ENCODE measurements around the gene ODF4.

The ODF4 gene

GRCh38 chr17:8360260-8360659, 20.6 kb downstream of the ODF4 start:
- Histone ChIP-seq H3F3A (ENCODE audit: control insufficient read depth, insufficient read depth) (no peaks in the 10 kb centered on the region), H3K9me3 (ENCODE audit: control insufficient read depth, insufficient read depth, low read length) (no peaks in the 10 kb centered on the region), H3K9me2 (replicated peaks; ENCODE audit: control insufficient read depth, low read length) (no peaks in the 10 kb centered on the region), H3K4me3 (ENCODE audit: low read length) (no peak overlapping the region), H3K27ac (ENCODE audit: low read depth, low read length) (no peak overlapping the region), H3K4me2 (ENCODE audit: low read length) (no peak overlapping the region), H3K36me3 (ENCODE audit: control insufficient read depth, low read length) (no peaks in the 10 kb centered on the region), H3K4me1 (ENCODE audit: control insufficient read depth, low read length) (no peaks in the 10 kb centered on the region), H4K20me1 (ENCODE audit: control insufficient read depth, insufficient read depth, low read depth, low read length) (no peaks in the 10 kb centered on the region), H3K27me3 (ENCODE audit: control insufficient read depth, low read length) (peaks cover 18% of the 10 kb centered on the region), H3K79me2 (ENCODE audit: control insufficient read depth, low read length) (no peaks in the 10 kb centered on the region)
- no peak for TF ChIP-seq CTCF (IDR thresholded peaks at IDR 0.05; ENCODE audit: low read depth, low read length, poor library complexity, severe bottlenecking)
- no peak for TF ChIP-seq EZH2phosphoT487 (IDR thresholded peaks at IDR 0.05; ENCODE audit: borderline replicate concordance, low read length)

- Histone ChIP-seq H3K79me2 (ENCODE audit: control insufficient read depth, low read length) (no peaks in the 10 kb centered on the region), H3K4me2 (ENCODE audit: low read length) (no peak overlapping the region), H3K4me3 (ENCODE audit: low read length) (no peak overlapping the region), H3K9me2 (replicated peaks; ENCODE audit: control insufficient read depth, low read length) (no peaks in the 10 kb centered on the region), H3K36me3 (ENCODE audit: control insufficient read depth, low read length) (no peaks in the 10 kb centered on the region), H3F3A (ENCODE audit: control insufficient read depth, insufficient read depth) (no peaks in the 10 kb centered on the region), H4K20me1 (ENCODE audit: control insufficient read depth, insufficient read depth, low read depth, low read length) (no peaks in the 10 kb centered on the region), H3K27ac (ENCODE audit: low read depth, low read length) (no peak overlapping the region), H3K4me1 (ENCODE audit: control insufficient read depth, low read length) (no peaks in the 10 kb centered on the region), H3K9me3 (ENCODE audit: control insufficient read depth, insufficient read depth, low read length) (no peaks in the 10 kb centered on the region), H3K27me3 (ENCODE audit: control insufficient read depth, low read length) (peaks cover 18% of the 10 kb centered on the region)
- TF ChIP-seq EZH2phosphoT487 (IDR thresholded peaks at IDR 0.05; ENCODE audit: borderline replicate concordance, low read length) (no peak), CTCF (IDR thresholded peaks at IDR 0.05; ENCODE audit: low read depth, low read length, poor library complexity, severe bottlenecking) (no peak)
Observed at GRCh38 chr17:8360751-8361150, 21.1 kb downstream of the ODF4 start.

- Histone ChIP-seq H3K27ac (ENCODE audit: low read depth, low read length) (no peak overlapping the region), H3K9me2 (replicated peaks; ENCODE audit: control insufficient read depth, low read length) (no peaks in the 10 kb centered on the region)
Observed at GRCh38 chr17:8362651-8363332, 23.2 kb downstream of the ODF4 start.

More at GRCh38 chr17:8362651-8363332, 23.2 kb downstream of the ODF4 start:
- TF ChIP-seq EZH2phosphoT487 (IDR thresholded peaks at IDR 0.05; ENCODE audit: borderline replicate concordance, low read length) (no peak), CTCF (IDR thresholded peaks at IDR 0.05; ENCODE audit: low read depth, low read length, poor library complexity, severe bottlenecking) (no peak)
- H3K9me3 ChIP-seq (ENCODE audit: control insufficient read depth, insufficient read depth, low read length): no peaks in the 10 kb centered on the region
- H3K4me1 ChIP-seq (ENCODE audit: control insufficient read depth, low read length): no peaks in the 10 kb centered on the region
- H3F3A ChIP-seq (ENCODE audit: control insufficient read depth, insufficient read depth): no peaks in the 10 kb centered on the region
- no peak overlapping the region for H3K4me2 ChIP-seq (ENCODE audit: low read length)
- H3K36me3 ChIP-seq (ENCODE audit: control insufficient read depth, low read length): no peaks in the 10 kb centered on the region
- H3K4me3 ChIP-seq (ENCODE audit: low read length): no peak overlapping the region
- peaks cover 18% of the 10 kb centered on the region for H3K27me3 ChIP-seq (ENCODE audit: control insufficient read depth, low read length)
- H3K79me2 ChIP-seq (ENCODE audit: control insufficient read depth, low read length): no peaks in the 10 kb centered on the region
- H4K20me1 ChIP-seq (ENCODE audit: control insufficient read depth, insufficient read depth, low read depth, low read length): no peaks in the 10 kb centered on the region
